Parathyroid adenoma (tissue), 2 donors: ENCODE results near the gene PVALEF.

Experiments
- H2AFZ ChIP-seq: fragments of 300-600 bp; sonication (generic); one replicate; pipeline ENCODE4 v1.7.0; 2017; ENCODE audit warnings: antibody characterized with exemption, mild to moderate bottlenecking
- H3K27ac ChIP-seq: fragments of 300-600 bp; sonication (generic); one replicate; pipeline ENCODE4 v1.7.0; 2017
- H3K27me3 ChIP-seq: fragments of 300-600 bp; sonication (generic); one replicate; pipeline ENCODE4 v1.7.0; 2017; ENCODE audit warnings: low read length; ENCODE audit not compliant: control insufficient read depth, insufficient read depth
- H3K36me3 ChIP-seq: fragments of 300-600 bp; sonication (generic); one replicate; pipeline ENCODE4 v1.7.0; 2017; ENCODE audit warnings: low read length; ENCODE audit not compliant: control insufficient read depth, insufficient read depth
- H3K4me1 ChIP-seq: fragments of 300-600 bp; sonication (generic); one replicate; pipeline ENCODE4 v1.7.0; 2017; ENCODE audit warnings: control low read depth
- H3K4me2 ChIP-seq: fragments of 300-600 bp; sonication (generic); one replicate; pipeline ENCODE4 v1.7.0; 2017; ENCODE audit warnings: low read length
- H3K4me3 ChIP-seq: fragments of 300-600 bp; sonication (generic); one replicate; pipeline ENCODE4 v1.7.0; 2017; ENCODE audit warnings: low read depth, low read length
- H3K79me2 ChIP-seq: fragments of 300-600 bp; sonication (generic); one replicate; pipeline ENCODE4 v1.7.0; 2017; ENCODE audit warnings: control low read depth
- H3K9ac ChIP-seq: fragments of 300-600 bp; sonication (generic); one replicate; pipeline ENCODE4 v1.7.0; 2017; ENCODE audit warnings: mild to moderate bottlenecking
- H3K9me3 ChIP-seq: fragments of 300-600 bp; sonication (generic); one replicate; pipeline ENCODE4 v1.7.0; 2017; ENCODE audit warnings: low read length; ENCODE audit not compliant: control insufficient read depth
- CTCF ChIP-seq: fragments of 300-600 bp; sonication (generic); IDR thresholded peaks from one replicate; pipeline ENCODE4 v1.7.0; 2017; ENCODE audit warnings: antibody characterized with exemption, mild to moderate bottlenecking
- donor health status: primary hyperparathyroidism.

Gene PVALEF

GRCh38 chr17:81148986-81149533 is 16.2 kb upstream of the PVALEF start:
- Histone ChIP-seq H3K4me2 (no peak overlapping the region), H3K9me3 (no peaks in the 10 kb centered on the region), H3K79me2 (no peaks in the 10 kb centered on the region), H3K4me1 (no peaks in the 10 kb centered on the region), H3K27me3 (no peaks in the 10 kb centered on the region), H3K36me3 (no peaks in the 10 kb centered on the region), H2AFZ (no peak overlapping the region), H3K27ac (no peak overlapping the region), H3K4me3 (no peak overlapping the region), H3K9ac (no peak overlapping the region)
- TF ChIP-seq CTCF: no peak

- Histone ChIP-seq H3K4me3 (no peak overlapping the region), H3K27ac (no peak overlapping the region)
- TF ChIP-seq CTCF: no peak
Observed at GRCh38 chr17:81150377-81151077, 14.8 kb upstream of the PVALEF start.

GRCh38 chr17:81151278-81151677 is 14.0 kb upstream of the PVALEF start:
- Histone ChIP-seq H3K27me3 (no peaks in the 10 kb centered on the region), H3K36me3 (no peaks in the 10 kb centered on the region), H2AFZ (no peak overlapping the region), H3K9ac (no peak overlapping the region), H3K79me2 (no peaks in the 10 kb centered on the region), H3K4me1 (no peaks in the 10 kb centered on the region), H3K9me3 (no peaks in the 10 kb centered on the region), H3K27ac (no peak overlapping the region), H3K4me3 (no peak overlapping the region), H3K4me2 (no peak overlapping the region)
- no peak for TF ChIP-seq CTCF

More at GRCh38 chr17:81150377-81151077, 14.8 kb upstream of the PVALEF start:
- Histone ChIP-seq H3K79me2 (no peaks in the 10 kb centered on the region), H3K9ac (no peak overlapping the region), H3K4me1 (no peaks in the 10 kb centered on the region), H3K4me2 (no peak overlapping the region), H3K27me3 (no peaks in the 10 kb centered on the region), H3K9me3 (no peaks in the 10 kb centered on the region), H3K36me3 (no peaks in the 10 kb centered on the region), H2AFZ (no peak overlapping the region)

GRCh38 chr17:81152288-81152828 is 12.9 kb upstream of the PVALEF start:
- Histone ChIP-seq H3K36me3 (no peaks in the 10 kb centered on the region), H3K27ac (no peak overlapping the region), H3K27me3 (no peaks in the 10 kb centered on the region), H3K4me1 (no peaks in the 10 kb centered on the region), H3K4me2 (no peak overlapping the region), H3K9me3 (no peaks in the 10 kb centered on the region), H3K9ac (no peak overlapping the region), H3K4me3 (no peak overlapping the region), H3K79me2 (no peaks in the 10 kb centered on the region), H2AFZ (no peak overlapping the region)
- TF ChIP-seq CTCF: no peak
